Fibroblast of pulmonary artery (primary cell): ENCODE measurements around the gene CCDC192.

Experiments
- DNase-seq: peaks from one replicate; pipeline ENCODE4 v3.0.0-alpha.2; 2010; ENCODE audit warnings: low read depth
- H3K4me3 ChIP-seq: replicated peaks from 2 replicates; pipeline ENCODE4 v1.5.1; 2011; ENCODE audit warnings: low read depth, mild to moderate bottlenecking, control low read depth, low read length, moderate library complexity
- TF ChIP-seq, protein P1 (sequence below): IDR thresholded peaks from 2 replicates; pipeline ENCODE4 v1.5.1; 2011; ENCODE audit warnings: mild to moderate bottlenecking, control low read depth, low read length, inconsistent platforms; ENCODE audit errors: missing control alignments

Gene CCDC192

DNA sequence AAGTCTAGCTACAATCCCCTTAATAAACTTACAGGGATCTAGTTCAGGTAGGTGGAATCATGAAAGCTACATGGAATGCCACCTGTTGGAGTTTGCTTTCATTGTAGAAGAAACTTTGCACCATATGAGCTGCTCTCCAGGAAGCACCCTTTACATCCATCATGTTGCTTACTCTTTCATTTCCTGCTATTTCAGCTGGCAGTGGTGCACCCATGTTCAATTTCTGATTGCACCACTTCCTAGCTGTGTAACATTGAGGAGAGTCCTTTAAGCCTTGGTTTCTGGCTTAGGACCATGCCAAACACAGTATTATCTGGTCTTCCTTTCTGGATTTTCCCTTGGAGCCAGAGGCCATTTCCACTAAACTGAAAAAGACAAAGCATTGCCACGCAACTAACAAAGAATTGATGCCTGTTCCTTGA is 257.1 kb downstream of the CCDC192 start:
- TF ChIP-seq, protein P1, sequence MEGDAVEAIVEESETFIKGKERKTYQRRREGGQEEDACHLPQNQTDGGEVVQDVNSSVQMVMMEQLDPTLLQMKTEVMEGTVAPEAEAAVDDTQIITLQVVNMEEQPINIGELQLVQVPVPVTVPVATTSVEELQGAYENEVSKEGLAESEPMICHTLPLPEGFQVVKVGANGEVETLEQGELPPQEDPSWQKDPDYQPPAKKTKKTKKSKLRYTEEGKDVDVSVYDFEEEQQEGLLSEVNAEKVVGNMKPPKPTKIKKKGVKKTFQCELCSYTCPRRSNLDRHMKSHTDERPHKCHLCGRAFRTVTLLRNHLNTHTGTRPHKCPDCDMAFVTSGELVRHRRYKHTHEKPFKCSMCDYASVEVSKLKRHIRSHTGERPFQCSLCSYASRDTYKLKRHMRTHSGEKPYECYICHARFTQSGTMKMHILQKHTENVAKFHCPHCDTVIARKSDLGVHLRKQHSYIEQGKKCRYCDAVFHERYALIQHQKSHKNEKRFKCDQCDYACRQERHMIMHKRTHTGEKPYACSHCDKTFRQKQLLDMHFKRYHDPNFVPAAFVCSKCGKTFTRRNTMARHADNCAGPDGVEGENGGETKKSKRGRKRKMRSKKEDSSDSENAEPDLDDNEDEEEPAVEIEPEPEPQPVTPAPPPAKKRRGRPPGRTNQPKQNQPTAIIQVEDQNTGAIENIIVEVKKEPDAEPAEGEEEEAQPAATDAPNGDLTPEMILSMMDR = no peak
- DNase-seq = peak; percentile 78
- H3K4me3 ChIP-seq = no peak overlapping the region

- peak; percentile 46 for DNase-seq
- TF ChIP-seq, protein P1 = no peak
- H3K4me3 ChIP-seq = no peak overlapping the region
Measured at GRCh38 chr5:127961006-127961762, 258.0 kb downstream of the CCDC192 start.

DNA sequence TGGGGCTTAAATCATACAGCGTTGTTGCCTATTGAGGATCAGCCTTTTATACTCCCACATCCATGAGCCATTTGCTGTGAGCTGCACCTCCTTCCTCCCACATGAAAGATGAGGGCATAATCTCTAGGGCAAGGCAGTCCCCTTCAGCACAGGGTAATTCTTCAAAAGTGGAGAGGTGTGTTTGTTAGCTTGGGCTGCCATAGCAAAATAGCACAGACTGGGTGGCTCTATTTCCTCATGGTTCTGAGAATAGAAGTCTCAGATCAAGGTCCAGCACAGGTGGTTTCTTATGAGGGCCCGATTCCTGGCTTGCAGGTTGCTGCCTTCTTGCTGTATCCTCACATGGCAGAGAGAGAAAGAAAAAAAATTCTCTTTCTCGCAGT is 258.6 kb downstream of the CCDC192 start:
- DNase-seq = no peak
- H3K4me3 ChIP-seq = no peak overlapping the region
- TF ChIP-seq, protein P1 = no peak

- TF ChIP-seq, protein P1 = no peak
- no peak for DNase-seq
- no peak overlapping the region for H3K4me3 ChIP-seq
Measured at GRCh38 chr5:127962491-127962890, 259.3 kb downstream of the CCDC192 start.

DNA sequence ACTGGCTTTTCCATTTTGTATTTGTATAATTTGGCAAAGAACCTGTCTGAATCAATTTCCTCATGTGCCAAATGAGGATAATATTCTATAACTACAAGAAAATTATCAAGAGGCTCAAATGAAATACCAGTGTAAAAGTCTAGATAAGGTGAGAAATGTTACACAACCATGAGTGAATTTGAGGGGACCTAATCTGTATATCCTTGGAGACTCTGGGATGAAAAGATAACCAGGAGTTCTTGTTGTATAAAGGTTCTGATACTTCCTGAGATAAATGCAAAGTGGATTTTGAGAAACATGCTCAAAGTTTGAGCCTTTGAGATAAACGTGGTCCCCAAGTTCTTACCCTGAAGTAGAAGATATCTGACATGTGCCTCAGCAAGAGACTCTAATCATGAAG is 260.0 kb downstream of the CCDC192 start:
- TF ChIP-seq, protein P1 = no peak
- no peak for DNase-seq
- no peak overlapping the region for H3K4me3 ChIP-seq

DNA sequence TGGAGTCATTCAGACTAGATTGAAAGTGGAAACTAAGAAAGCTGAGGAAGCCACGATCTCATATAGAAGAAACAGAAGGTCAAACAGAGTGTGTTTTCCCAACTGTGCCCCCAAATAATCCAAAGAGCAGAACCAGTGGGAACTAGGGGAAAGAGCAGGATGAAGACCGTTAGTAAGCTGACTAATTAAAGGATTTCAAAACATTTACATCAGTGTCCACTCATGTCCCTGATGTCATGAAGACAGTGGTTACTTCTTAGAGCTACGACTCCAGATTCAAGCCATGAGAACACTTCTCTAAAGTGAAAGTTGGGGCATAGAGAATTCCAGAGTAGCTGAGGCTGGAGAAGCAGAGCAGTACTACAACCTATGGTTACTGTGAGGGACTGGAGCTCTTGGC is 260.7 kb downstream of the CCDC192 start:
- no peak overlapping the region for H3K4me3 ChIP-seq

More for the DNA sequence above, 260.7 kb downstream of the CCDC192 start:
- DNase-seq = no peak
- TF ChIP-seq, protein P1 = no peak
